Ishikawa (cell line): ENCODE measurements around the gene MARCHF3.

Experiments used
- CEBPB ChIP-seq: IDR thresholded peaks from 2 replicates; pipeline ENCODE4 v1.6.1; 2012
- EGR1 ChIP-seq: IDR thresholded peaks from 2 replicates; pipeline ENCODE4 v1.6.1; 2012
- EP300 ChIP-seq: IDR thresholded peaks from 2 replicates; pipeline ENCODE4 v1.6.1; 2012; ENCODE audit warnings: borderline replicate concordance
- FOXM1 ChIP-seq: IDR thresholded peaks from 2 replicates; pipeline ENCODE4 v1.6.1; 2012; ENCODE audit warnings: low read depth, borderline replicate concordance
- MAX ChIP-seq: IDR thresholded peaks from 2 replicates; pipeline ENCODE4 v1.6.1; 2012
- NFIC ChIP-seq: IDR thresholded peaks from 2 replicates; pipeline ENCODE4 v1.6.1; 2012
- RAD21 ChIP-seq: IDR thresholded peaks from 2 replicates; pipeline ENCODE4 v1.6.1; 2012; ENCODE audit warnings: low read depth
- REST ChIP-seq: IDR thresholded peaks from 2 replicates; pipeline ENCODE4 v1.6.1; 2012; ENCODE audit warnings: low read depth, mild to moderate bottlenecking
- TAF1 ChIP-seq: IDR thresholded peaks from 2 replicates; pipeline ENCODE4 v1.6.1; 2012; ENCODE audit warnings: low read depth, mild to moderate bottlenecking
- TEAD4 ChIP-seq: IDR thresholded peaks from 2 replicates; pipeline ENCODE4 v1.6.1; 2012
- YY1 ChIP-seq: IDR thresholded peaks from 2 replicates; pipeline ENCODE4 v1.6.1; 2012; ENCODE audit warnings: low read depth
- ZBTB7A ChIP-seq: IDR thresholded peaks from 2 replicates; pipeline ENCODE4 v1.6.1; 2012; ENCODE audit warnings: low read depth

- TF ChIP-seq REST (no peak), MAX (no peak), TAF1 (no peak), CEBPB (no peak), NFIC (no peak), YY1 (no peak), EP300 (no peak), FOXM1 (no peak), EGR1 (no peak), RAD21 (no peak), TEAD4 (no peak), ZBTB7A (no peak)
Measured at GRCh38 chr5:127051591-127051990, 21.2 kb upstream of the MARCHF3 start.
